NCI-H226 (cell line): Measurements from ENCODE around the gene TAS2R20.

Source experiments
- DNase-seq: peaks from one replicate; pipeline ENCODE4 v3.0.0-alpha.2; 2015

Gene TAS2R20

DNA sequence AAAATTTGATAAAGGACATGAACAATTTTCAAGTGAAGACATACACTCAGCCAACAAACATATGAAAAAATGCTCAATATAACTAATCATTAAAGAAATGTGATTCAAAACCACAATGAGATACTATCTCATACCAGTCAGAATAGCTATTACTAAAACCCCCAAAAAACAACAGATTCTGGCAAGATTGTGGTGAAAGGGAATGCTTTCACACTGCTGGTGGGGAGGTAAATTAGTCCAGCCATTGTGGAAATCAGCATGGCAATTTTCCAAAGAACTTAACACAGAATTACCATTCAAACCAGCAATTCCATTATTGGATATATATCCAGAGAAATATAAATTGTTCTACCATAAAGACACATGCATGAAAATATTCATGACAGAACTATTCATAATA, 40.4 kb downstream of the TAS2R20 start:
- DNase-seq: no peak

DNA sequence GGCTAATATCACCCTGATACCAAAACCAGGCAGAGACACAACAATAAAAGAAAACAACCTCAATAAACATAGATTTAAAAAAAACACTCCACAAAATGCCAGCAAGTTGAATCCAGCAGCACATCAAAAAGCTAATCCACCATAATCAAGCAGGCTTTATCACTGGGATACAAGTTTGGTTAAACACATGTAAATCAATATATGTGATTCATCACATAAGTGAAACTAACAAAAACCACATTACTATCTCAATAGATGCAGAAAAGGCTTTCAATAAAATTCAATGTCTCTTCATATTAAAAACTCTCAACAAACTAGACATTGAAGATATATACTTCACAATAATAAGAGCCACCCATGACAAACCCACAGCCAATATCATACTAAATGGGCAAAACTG, 42.0 kb downstream of the TAS2R20 start:
- DNase-seq: no peak

DNA sequence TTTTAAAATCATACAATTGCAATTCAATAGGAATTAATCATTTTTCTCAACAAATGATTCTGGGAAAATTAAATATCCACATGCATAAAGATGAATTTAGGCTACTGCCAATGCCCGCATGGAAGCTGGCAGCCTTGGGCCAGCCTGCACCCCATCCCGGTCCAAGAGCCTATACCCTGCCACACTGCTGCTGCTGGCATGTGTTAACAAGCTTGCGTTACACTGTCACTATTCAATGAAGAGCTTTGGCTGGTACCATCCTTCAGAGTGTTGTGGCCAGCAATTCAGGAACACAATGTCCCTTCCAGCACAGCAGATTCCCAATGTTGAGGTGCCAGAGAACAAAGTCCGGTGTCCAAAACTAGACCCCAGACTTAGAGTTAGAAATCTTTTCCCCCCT, 45.5 kb downstream of the TAS2R20 start:
- DNase-seq: no peak
